Left lung (tissue), 10 donors: ENCODE data around the gene RRP9. TPM values are rescaled to one million over a fixed set of nuclear protein-coding genes. Genes with fewer than 3 reads are reported as not detected.

Source experiments
- ATAC-seq: fragments of 200-7000 bp; cut with Tn5 transposase; one replicate; pipeline ENCODE4 v1.9.1; 2020; ENCODE audit warnings: moderate library complexity
- DNase-seq, 4 donors: peaks; one replicate each; pipeline ENCODE4 v3.0.0-alpha.2; 2013 to 2020
- H3K27ac ChIP-seq, 2 donors: fragments of 200-600 bp; sonication (generic) in 1 of 2; one replicate each; pipeline versions ENCODE4 v1.5.0 to v1.8.0; 2020 to 2021
- H3K27me3 ChIP-seq, 2 donors: fragments of 200-600 bp; sonication (generic) in 1 of 2; one replicate each; pipeline versions ENCODE4 v1.5.0 to v1.8.0; 2020 to 2021
- H3K36me3 ChIP-seq, 2 donors: fragments of 200-600 bp; sonication (generic) in 1 of 2; one replicate each; pipeline versions ENCODE4 v1.5.0 to v1.8.0; 2020 to 2021
- H3K4me1 ChIP-seq, 2 donors: fragments of 200-600 bp; one replicate each; pipeline ENCODE4 v1.8.0; 2021
- H3K4me3 ChIP-seq, 2 donors: fragments of 200-600 bp; sonication (generic) in 1 of 2; one replicate each; pipeline versions ENCODE4 v1.5.0 to v1.8.0; 2020 to 2021; ENCODE audit warnings: mild to moderate bottlenecking in 1 of 2
- H3K9me3 ChIP-seq, 2 donors: fragments of 200-600 bp; sonication (generic) in 1 of 2; one replicate each; pipeline versions ENCODE4 v1.5.0 to v1.8.0; 2020 to 2021
- intact Hi-C, 2 donors: fragments of 100-400 bp; cut with DNase I; formaldehyde crosslinking; loops; one replicate each; pipeline versions ENCODE4 v1.11.2 to v1.14.2; 2022
- polyA plus RNA-seq, 6 donors: library from polyadenylated mRNA; unstranded; fragments of 120-200 nt; gene quantifications; one replicate each; pipeline ENCODE4 v1.2.1, GENCODE V29; 2013; ENCODE audit not compliant: insufficient read length in 6 of 6
- total RNA-seq, 2 donors: library from RNA; stranded (reverse); fragmentation: NEBNext Ultra II Directional; extraction: Animal tissue kit (Norgen Biotek cat#: 25700); gene quantifications; one replicate each; pipeline ENCODE4 v1.2.1, GENCODE V29; 2021
- TF ChIP-seq, protein P1 (sequence below), 2 donors: fragments of 200-600 bp; sonication (generic) in 1 of 2; IDR thresholded peaks; one replicate each; pipeline versions ENCODE4 v1.5.0 to v1.8.0; 2021; ENCODE audit warnings: antibody characterized with exemption in 2 of 2
- donor health status: DM: no; HTN: yes; CAD: no.
- donor health status: DM: no; HTN: no; CAD: no.

The RRP9 gene
- total and polyA plus RNA-seq, 8 donors: 14.5 to 25.7 (median 19.1) TPM

DNA sequence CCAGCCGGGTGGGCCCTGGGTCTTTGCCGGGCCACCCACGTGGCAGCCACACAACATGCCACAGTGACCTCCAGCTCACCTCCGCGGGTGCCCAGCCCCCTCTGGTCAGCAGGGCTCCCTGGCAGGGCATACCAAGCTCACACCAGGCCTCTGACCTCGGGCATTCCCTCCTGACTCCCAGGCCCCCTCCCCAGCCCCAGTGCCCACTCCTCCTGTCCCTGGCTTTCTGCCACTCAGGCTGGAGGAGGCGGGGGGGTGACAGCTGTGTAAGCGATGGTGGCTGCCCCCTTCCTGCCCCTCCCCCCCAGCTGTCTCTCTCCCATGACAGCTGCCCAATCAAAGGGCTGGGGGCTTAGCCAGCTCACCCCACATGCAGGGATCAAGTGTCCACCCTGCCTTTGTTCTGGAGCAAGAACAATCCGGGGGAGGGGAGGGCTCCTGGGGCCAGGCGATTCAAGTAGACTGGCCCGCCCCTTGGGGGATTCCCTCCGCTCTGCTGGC, 22.3 kb upstream of the RRP9 start:
- peaks cover 0 to 16% of the 10 kb centered on the region in 2 donors for H3K36me3 ChIP-seq
- H3K27me3 ChIP-seq: peaks cover 0 to 28% of the 10 kb centered on the region in 2 donors
- H3K4me3 ChIP-seq: no peak overlapping the region
- peaks cover 6 to 23% of the 10 kb centered on the region in 2 donors for H3K4me1 ChIP-seq
- ATAC-seq (no peak), DNase-seq (peak in 1 of 4 donors; percentile 64)
- no peak overlapping the region for H3K27ac ChIP-seq
- TF ChIP-seq, protein P1, sequence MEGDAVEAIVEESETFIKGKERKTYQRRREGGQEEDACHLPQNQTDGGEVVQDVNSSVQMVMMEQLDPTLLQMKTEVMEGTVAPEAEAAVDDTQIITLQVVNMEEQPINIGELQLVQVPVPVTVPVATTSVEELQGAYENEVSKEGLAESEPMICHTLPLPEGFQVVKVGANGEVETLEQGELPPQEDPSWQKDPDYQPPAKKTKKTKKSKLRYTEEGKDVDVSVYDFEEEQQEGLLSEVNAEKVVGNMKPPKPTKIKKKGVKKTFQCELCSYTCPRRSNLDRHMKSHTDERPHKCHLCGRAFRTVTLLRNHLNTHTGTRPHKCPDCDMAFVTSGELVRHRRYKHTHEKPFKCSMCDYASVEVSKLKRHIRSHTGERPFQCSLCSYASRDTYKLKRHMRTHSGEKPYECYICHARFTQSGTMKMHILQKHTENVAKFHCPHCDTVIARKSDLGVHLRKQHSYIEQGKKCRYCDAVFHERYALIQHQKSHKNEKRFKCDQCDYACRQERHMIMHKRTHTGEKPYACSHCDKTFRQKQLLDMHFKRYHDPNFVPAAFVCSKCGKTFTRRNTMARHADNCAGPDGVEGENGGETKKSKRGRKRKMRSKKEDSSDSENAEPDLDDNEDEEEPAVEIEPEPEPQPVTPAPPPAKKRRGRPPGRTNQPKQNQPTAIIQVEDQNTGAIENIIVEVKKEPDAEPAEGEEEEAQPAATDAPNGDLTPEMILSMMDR (IDR thresholded peaks at IDR 0.05): no peak
- intact Hi-C loops: no loop called here
- H3K9me3 ChIP-seq: no peaks in the 10 kb centered on the region

- ATAC-seq: no peak
- Histone ChIP-seq H3K4me1 (peaks cover 6 to 16% of the 10 kb centered on the region in 2 donors), H3K27me3 (peaks cover 0 to 22% of the 10 kb centered on the region in 2 donors), H3K9me3 (no peaks in the 10 kb centered on the region), H3K27ac (no peak overlapping the region), H3K4me3 (no peak overlapping the region), H3K36me3 (peaks cover 0 to 24% of the 10 kb centered on the region in 2 donors)
- DNase-seq: peak in 1 of 4 donors; percentile 44
- intact Hi-C loops: no loop called here
- TF ChIP-seq, protein P1 (IDR thresholded peaks at IDR 0.05): no peak
These were observed 21.3 kb upstream of the RRP9 start for GRCh38 chr3:51962854-51963530.

DNA sequence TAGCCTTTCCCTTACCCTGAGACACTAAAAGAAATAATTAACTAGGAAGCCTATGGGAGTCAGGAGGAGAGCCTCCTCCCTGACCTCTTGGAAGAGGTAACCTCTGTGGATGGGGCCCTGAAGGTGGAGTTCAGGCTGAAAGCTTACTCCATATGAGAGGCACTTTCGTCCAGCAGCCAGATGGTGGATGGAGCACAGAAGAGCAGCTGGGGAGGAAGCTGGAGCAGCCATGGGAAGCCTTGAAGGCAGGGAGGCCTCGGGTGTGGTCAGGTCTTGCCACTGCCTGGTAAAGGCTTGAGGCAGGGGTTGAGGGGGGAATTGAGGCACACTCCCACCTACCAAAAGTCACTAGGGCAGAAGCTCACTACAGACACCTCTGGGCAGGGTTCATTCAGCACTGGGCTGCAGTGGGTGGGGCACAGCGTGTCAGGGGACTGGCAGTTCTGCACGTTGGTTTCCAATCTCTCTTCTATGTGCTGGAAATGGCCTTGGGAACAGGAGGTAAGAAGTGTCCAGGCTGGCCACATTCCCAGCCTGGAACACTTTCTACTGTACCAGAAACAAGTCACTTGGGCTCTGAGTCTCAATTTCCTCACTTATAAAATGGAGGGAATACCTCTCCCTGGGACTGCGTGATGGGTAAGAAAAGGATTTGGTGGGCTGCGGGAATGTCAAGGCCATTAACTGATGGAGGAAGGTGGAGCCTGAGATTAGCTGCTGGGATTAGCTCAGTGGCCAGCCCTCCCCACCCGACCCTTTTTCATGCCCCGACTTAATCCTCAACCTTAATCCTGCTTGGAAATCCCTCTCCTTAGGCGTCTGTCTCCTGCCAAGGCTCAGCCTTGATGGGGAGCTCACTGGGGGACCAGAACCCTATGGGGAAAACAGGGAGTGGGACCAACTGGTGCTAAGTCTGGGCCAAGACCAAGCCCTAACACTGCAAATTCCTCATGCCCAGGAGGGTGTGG, 20.2 kb upstream of the RRP9 start:
- intact Hi-C loops: no loop called here
- peaks cover 0 to 30% of the 10 kb centered on the region in 2 donors for H3K36me3 ChIP-seq
- DNase-seq (peak in 1 of 4 donors; percentile 23), ATAC-seq (no peak)
- H3K4me3 ChIP-seq: no peak overlapping the region
- TF ChIP-seq, protein P1 (IDR thresholded peaks at IDR 0.05): no peak
- peaks cover 6 to 8% of the 10 kb centered on the region in 2 donors for H3K4me1 ChIP-seq
- no peak overlapping the region for H3K27ac ChIP-seq
- no peaks in the 10 kb centered on the region for H3K9me3 ChIP-seq
- H3K27me3 ChIP-seq: peaks cover 0 to 15% of the 10 kb centered on the region in 2 donors

DNA sequence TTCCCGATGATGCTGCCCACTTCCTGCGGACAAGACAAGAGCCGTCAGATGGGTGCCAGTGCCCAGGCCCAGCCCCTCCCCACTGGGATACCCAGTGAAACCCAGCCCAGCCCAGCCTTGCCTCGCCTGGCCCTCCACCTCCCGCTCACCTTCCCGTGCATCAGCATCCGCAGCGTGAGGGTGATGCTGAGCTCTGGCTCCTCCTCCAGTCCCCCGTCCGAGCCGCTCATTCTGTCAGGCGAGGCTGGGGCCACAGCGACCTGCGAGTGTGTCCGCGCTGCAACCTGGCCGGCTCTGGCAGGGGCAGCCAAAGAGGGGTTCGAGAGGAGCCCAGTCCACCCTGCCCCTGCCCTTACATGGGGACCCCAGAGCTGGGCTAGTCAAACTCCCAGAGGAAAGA, 19.3 kb upstream of the RRP9 start:
- peaks cover 6 to 9% of the 10 kb centered on the region in 2 donors for H3K4me1 ChIP-seq
- H3K36me3 ChIP-seq: peaks cover 0 to 30% of the 10 kb centered on the region in 2 donors
- intact Hi-C loops: no loop called here
- ATAC-seq (no peak), DNase-seq (peak in 1 of 4 donors; percentile 76)
- H3K27me3 ChIP-seq: peaks cover 0 to 15% of the 10 kb centered on the region in 2 donors
- TF ChIP-seq, protein P1 (IDR thresholded peaks at IDR 0.05): no peak
- H3K9me3 ChIP-seq: no peaks in the 10 kb centered on the region
- no peak overlapping the region for H3K27ac ChIP-seq
- H3K4me3 ChIP-seq: no peak overlapping the region
